ENCODE measurements around the gene B4GALT4.

B4GALT4 gene

DNA sequence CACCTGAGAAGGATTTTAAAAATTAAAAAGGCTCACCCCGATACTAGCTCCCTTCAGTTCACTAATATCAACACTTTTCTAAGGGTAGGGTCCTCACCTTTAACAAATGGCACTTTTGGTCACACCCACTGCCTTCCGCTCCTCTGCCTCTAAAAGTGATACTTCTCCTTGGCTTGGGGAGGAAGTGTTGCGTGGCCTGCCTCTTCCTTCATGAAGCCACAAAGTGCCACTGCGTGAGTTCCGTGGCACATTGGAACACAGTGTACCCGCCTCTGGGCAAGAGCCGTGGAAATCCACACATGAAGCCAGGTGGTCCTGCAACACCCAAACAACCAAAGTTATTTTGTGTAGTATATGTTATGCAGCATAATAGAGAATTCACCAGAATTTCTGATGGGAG lies 3.9 kb downstream of the B4GALT4 start:
- DNase-seq, result no peak

GRCh38 chr3:119235151-119235550 lies 5.5 kb downstream of the B4GALT4 start:
- DNase-seq, result no peak

DNA sequence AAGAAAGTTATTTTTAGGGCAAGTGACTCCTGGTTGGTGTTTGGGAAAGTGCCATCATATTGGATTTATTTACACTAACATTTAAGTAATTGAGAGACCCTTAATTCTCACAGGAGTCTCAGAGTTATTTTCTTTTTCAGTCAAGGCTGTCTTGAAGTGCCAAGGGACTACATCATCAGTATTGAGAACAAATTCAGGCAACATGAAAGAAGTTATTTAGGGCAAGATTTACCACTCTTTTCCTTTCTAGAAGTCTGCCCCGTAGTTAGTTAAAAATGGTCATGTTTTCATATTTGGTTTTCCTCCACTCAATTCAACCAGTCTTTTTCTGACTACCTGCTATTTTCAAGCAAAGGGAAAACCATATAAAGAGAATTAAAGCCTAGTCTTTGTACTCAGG lies 6.1 kb downstream of the B4GALT4 start:
- DNase-seq, result no peak

DNA sequence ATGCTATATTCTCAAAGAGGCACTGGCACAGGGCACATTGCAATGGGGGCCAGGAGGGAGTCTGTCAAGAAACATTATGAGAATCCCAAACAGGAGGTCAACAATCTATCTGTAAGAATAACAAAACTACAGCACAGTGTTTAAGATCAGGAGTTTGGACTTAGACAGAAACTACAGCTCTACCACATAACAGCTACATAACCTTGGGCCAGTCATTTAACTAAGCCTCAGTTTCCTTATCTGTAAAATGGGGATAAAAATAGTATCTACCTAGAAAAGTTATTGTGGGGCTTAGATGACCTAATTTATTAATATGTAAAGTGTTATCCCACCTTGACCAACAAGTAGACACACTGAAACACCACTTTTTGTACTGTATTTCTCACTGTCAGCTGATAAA lies 9.9 kb downstream of the B4GALT4 start:
- no peak for DNase-seq

DNA sequence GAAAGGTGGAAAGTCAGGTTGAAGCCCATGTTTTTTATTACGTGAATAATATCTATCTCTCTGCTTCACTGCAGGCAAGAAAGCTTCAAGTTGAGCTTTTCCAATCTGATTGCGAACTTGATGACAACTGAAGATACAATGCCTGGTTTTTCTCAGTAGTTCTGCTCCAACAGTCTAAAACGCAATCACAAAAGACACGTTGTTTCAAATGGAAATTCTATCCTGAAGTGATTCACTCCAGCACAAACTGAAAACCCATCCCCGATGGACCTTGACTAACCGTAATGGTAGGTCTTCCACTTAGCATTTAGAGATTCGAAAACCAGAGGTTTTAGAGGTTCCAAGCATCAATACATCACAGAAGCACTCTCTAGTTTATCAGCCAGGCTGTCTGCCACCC lies 10.6 kb downstream of the B4GALT4 start:
- no peak for DNase-seq

- no peak for DNase-seq
These were observed 11.5 kb downstream of the B4GALT4 start for GRCh38 chr3:119229190-119229589.

- DNase-seq, result no peak
These were observed 12.1 kb downstream of the B4GALT4 start for GRCh38 chr3:119228373-119229145.

DNA sequence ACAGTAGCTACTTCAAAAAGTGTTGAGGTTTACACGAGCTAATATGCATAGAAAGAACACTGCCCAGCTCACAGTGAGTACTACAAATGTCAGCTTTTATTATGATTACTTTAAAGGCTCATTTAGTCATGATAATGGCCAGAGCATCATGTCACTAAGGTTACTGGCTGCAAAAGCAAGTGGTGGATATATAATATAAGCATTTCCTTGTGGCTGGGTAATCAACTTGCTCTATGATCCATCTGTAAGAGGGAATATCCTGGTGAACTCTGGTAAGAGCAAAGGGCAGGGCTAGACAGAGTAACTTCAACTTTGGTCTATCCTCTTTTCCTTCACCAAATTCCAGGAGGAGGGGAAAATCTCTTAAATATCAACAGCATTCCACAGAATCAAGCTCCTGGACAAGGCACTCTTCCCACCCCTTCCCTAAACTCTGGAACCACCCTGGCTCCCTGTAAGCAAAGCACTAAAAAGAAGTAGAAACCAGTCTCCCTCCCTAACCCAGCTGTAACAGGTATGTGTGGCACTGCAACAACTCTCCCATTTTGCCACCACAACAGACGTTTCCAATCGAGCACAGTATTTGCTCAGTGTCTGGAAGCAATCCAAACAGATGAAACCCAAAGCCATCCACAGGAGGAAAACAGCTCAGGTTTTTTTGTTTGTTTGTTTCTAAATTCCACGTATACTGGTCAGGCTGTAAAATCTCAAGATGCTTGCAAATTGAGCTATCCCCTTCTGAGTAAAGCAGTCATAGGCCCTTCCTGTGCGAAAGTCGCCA lies 13.4 kb downstream of the B4GALT4 start:
- no peak for DNase-seq

DNA sequence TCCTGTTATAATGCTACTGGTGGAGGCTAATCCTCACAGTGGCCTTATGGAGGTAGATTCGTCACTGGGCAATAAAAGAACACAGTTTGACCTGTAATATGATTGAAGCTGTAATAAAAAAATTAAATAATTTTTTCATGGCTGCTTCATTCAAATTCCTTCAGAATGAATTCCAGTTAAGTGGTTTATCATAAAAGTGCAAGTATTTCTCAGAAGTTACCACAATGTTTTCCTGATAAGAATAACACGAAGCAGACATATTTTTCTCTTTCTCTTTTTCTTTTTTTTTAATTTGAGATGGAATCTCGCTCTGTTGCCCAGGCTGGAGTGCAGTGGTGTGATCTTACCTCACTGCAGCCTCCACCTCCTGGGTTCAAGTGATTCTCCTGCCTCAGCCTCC lies 15.6 kb downstream of the B4GALT4 start:
- no peak for DNase-seq

DNA sequence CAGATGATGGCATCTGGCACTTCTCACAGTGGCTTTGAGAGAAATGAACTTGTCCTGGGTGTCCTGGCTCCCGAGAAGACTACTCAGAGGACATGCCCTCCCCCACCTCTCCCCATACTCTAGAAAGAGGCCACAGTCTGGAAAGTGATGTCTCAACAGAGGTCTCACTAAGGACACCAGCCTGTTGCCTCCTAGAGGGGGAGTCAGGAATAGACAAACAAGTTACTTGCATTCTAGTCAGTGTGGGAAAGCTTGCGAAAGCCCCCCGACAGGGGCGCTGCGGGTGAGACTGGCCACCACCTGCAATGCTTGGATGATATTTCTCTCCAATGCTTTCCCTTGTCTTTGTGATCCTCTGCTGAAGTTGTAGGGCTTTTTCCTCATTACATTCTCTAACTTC lies 17.2 kb downstream of the B4GALT4 start:
- DNase-seq, result no peak

DNA sequence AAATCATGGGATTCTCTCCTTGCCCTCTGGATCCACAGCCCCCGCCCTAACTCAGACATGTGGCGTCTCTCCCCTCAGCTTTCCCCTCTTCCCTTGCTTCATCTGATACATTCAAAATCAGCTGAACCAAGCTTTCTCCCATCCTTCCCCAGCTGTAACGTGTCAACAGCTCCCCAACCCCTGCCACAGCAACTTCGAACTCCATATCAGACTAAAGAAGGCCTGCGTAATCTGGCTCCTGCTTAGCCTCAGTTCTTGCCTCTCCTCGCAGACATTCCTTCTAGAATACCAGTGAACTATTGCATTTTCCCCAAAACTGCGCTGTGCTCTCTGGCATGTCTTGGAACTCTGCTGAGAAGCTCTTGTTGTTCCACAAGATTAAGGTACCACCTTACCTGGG lies 18.3 kb downstream of the B4GALT4 start:
- no peak for DNase-seq

GRCh38 chr3:119221779-119222320 lies 18.8 kb downstream of the B4GALT4 start:
- no peak for DNase-seq

GRCh38 chr3:119220970-119221667 lies 19.6 kb downstream of the B4GALT4 start:
- no peak for DNase-seq

DNA sequence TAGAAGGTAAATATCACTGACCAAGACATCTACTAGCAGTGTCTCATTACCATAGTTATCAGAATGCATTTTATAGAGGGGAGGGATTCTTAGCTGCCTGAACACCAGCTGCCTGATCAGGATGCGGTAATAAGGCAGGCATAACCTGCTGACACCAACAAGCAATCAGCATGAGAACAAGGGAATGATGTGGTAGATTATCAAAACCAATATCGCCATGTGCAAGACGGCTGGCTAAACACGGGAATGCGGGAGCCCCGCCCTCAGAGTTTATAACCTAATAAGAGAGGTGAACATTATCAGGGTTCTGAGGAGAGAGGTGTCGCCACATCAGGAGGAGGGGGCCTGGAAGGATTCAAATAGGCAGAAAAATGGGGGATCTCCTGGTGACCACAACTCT lies 20.5 kb downstream of the B4GALT4 start:
- DNase-seq, result no peak

DNA sequence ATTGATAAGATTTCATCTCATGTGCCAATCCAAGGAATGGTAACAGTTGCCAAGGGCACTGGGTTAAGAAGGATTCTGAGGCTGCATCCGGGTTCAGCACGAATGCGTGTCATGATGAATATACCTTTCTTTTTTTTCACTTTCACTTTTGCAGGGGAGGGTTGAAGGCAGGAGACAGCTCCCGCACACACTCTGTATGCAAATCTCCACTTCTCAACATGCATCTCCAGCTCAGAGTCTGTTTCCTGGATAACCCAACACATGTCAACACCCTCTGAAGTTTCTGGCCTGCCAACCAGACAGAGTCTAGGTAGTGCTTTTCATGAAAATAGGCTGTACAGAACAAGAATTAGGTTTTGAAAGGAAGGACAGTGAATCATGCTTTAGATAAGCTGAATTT lies 21.6 kb downstream of the B4GALT4 start:
- DNase-seq, result no peak

GRCh38 chr3:119211803-119212202 lies 28.9 kb downstream of the B4GALT4 start:
- DNase-seq, result no peak

- DNase-seq, result no peak
These were observed 29.5 kb downstream of the B4GALT4 start for GRCh38 chr3:119211193-119211592.

DNA sequence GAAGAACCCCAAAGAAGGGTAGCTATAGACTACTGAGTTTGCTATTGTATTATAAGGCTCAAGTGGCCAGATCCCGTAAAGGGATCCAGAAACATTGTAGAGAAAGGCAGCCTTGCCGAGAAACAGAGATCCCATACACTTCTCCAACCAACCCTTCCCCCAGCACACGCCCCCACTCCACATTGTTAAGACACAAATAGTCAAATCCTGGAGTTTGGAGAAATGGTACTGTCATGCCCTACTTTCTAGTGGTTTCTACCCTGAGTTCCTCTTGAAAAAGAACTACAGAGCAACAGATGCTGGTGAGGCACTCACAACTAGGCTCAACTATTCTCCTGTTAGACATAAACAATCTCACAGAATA lies 33.2 kb downstream of the B4GALT4 start:
- no peak for DNase-seq

- no peak for DNase-seq
These were observed 33.8 kb downstream of the B4GALT4 start for GRCh38 chr3:119206611-119207511.

DNA sequence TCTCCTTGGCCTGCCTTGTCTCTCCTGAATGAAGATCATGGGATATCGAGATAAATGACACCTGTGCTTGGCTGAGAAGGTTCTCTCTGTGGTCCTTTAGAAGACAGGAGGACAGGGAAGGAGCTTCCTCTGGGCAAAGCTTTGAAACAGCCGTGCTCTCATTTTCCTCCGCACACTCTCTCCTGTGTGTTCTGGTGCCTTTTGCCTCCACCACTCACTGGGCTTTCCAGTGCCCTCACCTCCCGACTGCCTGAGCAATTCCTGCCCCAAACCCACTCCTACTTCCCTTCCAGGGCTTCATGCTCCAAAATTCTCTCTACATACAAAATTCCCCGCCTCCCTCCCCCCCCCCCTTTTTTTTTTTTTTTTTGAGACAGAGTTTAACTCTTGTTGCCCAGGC lies 35.0 kb downstream of the B4GALT4 start:
- DNase-seq, result no peak

DNA sequence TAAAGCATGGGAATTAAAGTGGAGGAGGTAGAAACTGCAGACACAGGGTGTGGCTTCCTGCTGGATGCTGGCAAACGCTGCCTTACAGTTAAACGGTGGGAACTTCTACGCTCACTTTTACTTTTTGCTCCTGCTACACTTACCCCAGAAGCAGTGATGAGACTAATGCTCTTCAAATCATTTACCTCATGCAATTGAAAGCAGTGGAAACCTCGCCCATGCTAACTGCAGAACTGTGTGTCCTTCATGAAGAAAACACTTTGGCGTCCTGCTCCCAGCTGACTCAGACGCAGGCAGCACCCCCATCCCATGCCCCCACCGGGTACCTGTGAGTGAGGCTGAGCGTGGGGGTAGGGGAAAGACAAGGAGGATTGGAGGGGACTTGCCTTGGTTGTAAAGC lies 35.5 kb downstream of the B4GALT4 start:
- DNase-seq, result no peak

GRCh38 chr3:119195911-119196310 lies 44.8 kb downstream of the B4GALT4 start:
- no peak for DNase-seq

DNA sequence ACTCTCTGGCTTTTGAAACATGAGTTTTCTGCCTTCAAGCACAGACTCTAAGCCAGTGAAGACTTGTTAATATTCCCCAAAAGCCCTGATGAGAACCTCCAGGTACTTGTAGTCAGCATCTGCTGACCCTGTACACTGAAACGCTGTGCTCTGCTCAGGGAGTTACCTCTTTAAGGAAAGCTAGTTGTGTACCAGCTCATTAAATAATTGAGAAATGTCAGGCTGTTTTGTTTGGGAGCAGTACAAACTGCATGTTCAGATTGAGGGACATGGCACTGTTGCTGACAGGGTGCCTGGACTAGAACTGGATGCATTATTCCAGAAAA lies 45.6 kb downstream of the B4GALT4 start:
- no peak for DNase-seq

Data from Kasumi-1 (cell line).